GM18519 (cell line): Measurements from ENCODE around the gene HIPK4.
A peak's percentile ranks its signal among the peaks of the same experiment; 100 is the strongest.
"Not testable (repeated sequence)": the region's sequence is repeated elsewhere in the genome, so short reads cannot be mapped to it uniquely, and the experiment has no call there.

ENCODE experiments used
- ATAC-seq: cut with Tn5 transposase; IDR thresholded peaks from one replicate; pipeline ENCODE4 v1.9.1; 2021; ENCODE audit warnings: mild to moderate bottlenecking, moderate library complexity; ENCODE audit not compliant: unreplicated experiment, low FRiP score

Gene HIPK4, protein sequence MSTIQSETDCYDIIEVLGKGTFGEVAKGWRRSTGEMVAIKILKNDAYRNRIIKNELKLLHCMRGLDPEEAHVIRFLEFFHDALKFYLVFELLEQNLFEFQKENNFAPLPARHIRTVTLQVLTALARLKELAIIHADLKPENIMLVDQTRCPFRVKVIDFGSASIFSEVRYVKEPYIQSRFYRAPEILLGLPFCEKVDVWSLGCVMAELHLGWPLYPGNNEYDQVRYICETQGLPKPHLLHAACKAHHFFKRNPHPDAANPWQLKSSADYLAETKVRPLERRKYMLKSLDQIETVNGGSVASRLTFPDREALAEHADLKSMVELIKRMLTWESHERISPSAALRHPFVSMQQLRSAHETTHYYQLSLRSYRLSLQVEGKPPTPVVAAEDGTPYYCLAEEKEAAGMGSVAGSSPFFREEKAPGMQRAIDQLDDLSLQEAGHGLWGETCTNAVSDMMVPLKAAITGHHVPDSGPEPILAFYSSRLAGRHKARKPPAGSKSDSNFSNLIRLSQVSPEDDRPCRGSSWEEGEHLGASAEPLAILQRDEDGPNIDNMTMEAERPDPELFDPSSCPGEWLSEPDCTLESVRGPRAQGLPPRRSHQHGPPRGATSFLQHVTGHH

DNA sequence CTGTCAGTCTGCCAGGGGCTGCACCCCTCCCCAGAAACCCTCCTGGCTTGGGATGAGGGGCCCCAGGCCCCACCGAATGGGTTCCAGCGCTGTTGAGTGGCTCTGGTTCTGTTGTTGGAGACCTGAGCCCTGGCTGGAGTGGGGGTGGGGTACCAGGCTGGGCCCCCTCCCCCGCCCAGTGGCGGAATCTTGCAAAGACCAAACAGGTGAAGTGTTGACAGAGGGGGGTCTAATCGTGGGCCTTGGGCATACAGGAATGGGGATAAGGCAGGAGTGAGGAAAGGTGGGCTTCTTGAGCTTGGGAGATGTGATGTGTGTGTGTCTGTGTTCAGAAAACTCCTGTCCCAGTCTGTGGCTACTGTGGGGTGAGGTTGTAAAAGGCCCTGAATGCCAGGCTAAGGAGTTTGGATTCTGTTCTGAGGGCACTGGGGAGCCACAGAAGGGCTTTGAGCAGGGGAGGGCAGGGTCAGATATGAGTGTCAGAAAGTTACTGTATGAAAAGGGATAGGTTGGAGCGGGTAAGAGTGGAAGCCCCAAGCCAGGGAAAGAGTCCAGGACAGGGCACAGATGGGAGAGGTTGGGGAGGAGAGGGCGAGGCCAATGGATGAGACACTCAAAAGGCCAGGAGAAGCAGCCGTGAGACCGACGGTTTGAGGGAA, at the start of gene HIPK4:
TSS of gene HIPK4 (minus strand) at position 98 of the 659 bp plus-strand sequence. CDS start 279 bp downstream, outside the sequence.
- no peak for ATAC-seq

DNA sequence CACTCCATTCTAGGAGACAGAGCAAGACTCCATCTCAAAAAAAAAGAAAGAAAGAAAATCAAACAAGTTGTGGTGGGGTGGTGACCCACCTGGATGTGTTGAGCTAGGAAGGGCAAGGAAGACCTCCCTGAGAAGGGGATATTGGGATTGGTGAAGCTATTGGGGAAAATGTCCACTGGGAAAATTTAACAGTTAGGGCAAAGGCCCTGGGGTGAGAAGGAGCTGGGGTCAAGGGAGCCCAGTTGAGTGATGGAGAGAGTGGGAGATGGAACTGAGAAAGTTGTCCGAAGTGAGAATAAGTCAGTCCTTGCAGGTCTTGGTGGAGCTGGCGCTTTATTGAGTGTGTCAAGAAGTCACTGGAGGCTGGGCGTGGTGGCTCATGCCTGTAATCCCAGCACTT, 48.3 kb upstream of the HIPK4 start:
- no peak for ATAC-seq

DNA sequence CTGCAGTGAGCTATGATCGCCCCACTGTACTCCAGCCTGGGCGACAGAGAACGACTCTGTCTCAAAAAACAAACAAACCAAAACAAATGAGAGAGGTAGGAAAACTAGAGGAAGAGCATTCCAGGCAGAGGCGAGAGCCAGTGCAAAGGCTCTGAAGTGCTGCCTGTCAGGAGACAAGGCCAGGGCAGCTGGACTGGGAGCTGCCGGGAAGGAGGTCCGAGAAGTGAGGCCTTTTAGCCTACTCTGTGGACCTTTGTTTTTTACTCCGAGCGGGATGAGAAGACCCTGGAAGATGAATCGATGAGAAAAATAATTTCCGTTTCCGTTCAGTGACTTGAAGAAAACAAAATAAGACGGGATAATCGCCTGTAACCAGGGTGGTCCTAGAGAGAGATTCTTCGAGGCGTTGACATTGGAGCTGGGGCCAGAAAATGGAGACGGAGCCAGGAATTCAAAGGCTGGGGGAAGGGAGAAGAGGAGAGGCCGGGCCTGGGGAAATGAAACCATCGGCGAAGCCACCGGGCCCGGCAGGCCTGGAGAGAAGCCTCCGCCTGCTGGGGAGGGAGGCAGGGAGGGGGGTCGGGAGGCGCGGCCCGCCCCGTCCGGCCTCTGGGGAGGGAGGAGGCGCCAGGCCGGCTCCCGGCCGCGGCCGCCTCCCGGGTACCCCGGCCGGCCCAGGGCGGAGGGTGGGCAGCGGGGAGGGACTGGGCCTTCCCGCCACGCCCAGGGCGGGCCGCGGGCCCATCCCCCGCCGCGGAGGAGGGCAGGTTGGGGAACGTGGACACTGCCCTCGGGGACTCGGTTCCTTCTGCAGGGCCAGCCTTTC, 43.6 kb upstream of the HIPK4 start:
- ATAC-seq: no peak

DNA sequence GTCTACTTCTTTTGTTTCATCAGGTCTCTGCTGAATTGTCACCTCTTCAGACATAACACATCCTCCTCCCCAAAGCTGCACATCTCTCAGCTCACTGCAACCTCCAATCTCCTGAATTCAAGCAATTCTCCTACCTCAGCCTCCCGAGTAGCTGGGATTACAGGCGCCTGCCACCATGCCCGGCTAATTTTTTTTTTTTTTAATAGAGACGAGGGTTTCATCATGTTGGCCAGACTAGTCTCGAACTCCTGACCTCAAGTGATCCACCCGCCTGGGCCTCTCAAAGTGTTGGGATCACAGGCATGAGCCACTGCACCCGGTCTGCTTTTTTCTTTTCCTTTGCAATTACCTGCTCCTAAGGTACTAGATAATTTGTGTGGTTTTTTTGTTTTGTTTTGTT, 42.8 kb upstream of the HIPK4 start:
- ATAC-seq: not testable (repeated sequence)

DNA sequence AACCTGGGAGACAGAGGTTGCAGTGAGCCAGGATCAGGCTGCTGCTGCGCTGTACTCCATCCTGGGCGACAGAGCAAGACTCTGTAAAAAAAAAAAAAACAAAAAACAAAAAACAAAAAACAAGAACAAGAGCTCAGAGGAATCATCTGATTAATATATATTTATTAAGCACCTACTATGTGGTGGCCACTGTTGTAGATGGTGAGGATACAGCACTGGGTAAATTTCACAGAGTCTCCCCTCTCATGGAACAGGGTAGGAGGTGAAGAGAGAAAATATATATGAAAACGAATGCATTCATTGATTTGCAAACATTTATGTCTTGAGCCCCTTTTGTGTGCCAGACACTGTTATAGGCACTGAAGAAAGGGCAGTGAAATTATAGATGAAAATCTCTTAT, 41.7 kb upstream of the HIPK4 start:
- ATAC-seq: no peak

DNA sequence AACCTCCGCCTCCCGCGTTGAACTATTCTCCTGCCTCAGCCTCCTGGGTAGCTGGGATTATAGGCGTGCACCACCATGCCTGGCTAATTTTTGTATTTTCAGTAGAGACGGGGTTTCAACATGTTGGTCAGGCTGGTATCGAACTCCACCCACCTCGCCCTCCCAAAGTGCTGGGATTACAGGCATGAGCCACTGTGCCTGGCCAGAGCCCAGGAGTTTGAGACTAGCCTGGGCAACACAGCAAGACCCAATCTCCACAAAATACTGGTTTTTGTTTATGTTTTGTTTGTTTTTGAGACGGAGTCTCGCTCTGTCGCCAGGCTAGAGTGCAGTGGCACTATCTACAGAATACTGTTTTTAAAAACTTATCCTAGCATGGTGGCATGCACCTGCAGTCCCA, 40.3 kb upstream of the HIPK4 start:
- ATAC-seq: not testable (repeated sequence)

DNA sequence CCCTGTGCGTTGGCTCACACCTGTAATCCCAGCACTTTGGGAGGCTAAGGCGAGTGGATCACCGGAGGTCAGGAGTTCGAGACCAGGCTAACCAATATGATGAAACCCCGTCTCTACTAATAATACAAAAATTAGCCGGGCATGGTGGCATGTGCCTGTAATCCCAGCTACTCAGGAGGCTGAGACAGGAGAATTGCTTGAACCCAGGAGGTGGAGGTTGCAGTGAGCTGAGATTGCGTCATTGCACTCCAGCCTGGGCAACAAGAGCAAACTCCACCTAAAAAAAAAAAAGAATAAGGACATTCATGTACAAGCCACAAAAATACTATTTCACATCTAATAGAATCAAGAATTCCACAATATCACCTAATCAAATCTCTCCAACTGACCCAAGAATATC, 38.2 kb upstream of the HIPK4 start:
- ATAC-seq: not testable (repeated sequence)

DNA sequence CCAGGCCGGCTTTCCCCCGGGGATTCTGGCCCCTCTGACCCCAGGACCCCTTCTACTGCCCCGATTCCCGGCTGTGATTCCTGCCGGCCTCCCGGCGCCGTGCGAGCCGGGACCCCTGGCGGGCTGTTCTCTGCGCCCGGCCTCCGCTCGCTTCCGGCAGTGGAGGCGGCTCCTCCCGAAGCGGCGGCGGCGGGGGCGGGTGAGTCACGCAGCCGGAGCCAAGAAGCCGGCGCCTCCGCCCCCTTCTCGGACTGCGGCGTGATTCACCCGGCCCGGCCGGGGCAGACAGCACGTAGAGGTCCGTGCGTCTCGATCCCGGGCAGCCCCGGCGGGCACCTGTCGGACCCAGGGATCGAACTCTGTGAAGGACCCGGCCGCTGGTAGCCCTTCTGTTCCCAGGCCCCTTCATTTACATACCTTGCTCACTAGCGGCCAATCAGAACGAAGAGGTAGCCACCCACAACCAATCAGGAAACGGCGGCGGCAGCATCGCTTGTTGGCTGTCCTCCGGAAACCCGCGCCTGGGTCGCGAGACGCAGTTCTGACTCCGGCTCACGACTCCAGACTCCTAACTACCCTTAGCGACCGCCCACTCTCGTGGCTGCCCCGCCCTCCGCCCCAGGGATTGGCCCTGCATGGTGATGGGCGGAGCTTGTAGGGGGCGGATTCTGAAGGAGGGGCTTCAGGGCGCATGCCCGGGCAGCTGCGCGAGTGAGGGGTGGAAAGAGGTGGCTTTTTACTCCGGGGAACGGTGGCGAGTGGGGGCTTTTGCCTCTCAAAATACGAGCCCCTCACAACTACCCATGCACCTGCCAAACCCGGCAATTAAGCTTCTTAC, 35.7 kb upstream of the HIPK4 start, which contains the start of gene SERTAD1:
TSS of gene SERTAD1 (minus strand) at position 543 of the 838 bp plus-strand sequence. CDS start 2,446 bp downstream, outside the sequence.
- ATAC-seq: peak; percentile 64

DNA sequence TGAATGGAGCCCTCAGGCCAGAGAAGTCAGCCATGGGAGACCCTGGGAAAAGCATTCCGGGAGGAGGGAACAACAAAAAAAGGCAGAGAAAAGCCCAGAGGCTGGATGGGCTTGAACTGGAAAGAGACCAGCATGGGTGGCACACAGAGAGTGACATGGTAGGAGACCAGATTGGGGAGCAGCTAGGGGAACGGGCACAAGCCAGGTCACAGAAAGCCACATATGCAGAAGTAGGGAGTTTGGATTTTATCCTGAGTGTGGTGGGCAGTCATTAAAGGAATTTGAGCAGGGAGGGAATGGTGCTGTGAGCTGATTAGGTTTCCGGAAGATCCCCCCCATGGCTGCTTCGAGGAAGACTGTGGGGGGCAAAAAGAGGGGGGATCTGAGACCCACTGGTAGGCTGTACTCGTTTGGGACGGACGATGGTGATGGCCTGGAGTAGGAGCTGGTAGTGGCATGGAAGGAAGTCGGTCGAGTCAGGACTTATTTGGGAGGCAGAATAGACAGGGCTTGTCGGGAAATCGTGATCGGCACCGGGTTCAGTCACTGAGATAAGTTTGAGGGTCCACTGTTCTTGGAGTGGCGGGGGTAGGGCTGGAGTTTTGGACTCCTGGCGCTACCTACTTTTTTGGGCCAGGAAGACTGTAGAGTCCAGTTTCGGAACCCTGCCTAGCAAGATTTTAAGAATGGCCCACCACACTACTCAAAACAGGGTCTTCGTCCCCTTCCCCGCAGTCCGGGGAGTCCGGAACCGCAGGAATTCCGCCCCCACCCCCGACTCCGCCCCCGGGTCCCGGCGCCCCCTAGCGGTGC, 34.9 kb upstream of the HIPK4 start:
- no peak for ATAC-seq

DNA sequence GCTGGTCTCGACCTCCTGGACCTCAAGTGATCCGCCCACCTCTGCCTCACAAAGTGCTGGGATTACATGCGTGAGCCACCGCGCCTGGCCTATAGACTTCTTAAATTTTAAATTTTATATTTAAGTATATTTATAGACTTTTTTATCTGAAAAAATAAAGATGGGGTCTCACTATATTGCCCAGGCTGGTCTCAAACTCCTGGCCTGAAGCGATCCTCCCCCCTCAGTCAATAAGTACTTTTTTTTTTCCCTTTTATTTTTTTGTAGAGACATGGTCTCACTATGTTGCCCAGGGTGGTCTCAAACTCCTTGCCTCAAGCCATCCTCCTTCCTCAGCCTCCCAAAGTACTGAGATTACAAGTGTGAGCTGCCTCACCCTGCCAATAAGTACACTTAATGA, 34.0 kb upstream of the HIPK4 start:
- ATAC-seq: no peak

DNA sequence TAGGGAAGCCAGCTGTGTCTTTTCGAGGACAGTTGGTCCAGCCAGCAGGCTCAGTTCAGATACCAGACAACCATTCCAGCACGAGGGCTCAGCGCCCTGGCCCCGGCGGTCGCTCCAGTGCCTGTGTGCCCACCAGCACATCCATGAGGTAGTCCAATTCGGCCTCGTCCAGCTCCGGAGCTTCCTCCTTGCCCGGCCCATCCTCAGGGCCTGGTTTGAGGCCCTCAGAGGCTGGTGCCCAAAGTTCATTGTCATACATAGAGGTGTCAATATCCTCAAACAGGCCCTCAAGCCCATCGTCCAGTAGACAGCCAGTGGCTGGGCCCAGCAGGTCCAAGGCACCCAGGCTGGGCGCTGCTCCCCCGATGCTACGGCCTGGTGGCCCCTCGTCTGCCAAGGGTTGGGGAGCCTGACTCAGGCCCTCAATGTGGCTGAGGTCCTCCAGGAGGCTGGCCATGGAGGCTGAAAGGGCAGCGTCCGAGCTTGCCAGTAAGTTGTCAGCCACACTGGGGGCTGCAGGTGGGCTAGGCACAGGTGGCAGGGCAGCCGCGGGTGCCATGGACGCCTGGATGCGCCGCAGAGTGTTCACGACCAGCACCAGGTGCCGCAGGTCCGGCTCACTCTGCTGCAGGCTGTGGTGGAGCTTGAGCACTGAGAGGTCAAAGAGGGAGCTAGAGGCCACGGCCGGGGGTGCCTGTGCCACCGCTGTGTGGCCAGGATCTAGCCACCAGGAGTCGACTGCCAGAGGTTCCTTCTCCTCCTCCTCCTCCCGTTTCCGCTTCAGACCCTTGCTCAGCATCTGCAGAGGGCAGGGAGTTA, 33.0 kb upstream of the HIPK4 start:
- ATAC-seq: no peak

DNA sequence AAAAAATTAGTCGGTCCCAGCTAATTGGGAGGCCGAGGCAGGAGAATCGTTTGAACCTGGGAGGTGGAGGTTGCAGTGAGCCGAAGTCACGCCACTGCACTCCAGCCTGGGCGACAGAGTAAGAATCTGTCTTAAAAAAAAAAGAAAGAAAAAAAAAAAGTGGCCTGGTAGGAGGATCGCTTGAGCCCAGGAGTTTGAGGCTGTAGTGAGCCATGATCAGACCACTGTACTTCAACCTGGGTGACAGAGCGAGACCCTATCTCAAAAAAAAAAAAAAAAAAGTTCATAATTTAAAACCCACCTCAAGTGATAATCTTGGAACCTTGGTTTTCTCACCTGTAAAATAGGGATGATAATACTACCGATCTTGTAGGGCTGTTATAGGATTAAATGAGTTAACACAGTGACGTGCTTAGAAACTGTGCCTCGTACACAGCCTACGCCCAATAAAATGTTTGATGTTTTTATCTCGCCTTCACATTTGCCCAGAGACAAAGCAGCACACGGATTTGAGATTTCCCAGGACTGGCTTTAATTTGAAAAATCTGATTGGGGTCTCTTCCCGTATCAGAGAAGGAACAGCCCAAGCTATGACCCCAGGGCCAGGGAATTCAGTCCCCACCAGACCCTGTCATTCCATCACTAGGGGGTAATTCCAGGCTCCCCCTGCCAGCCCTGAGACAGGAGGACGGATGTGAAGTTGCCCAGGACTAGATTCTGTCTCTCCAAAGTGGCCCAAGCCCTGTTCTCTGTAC, 32.2 kb upstream of the HIPK4 start:
- no peak for ATAC-seq

DNA sequence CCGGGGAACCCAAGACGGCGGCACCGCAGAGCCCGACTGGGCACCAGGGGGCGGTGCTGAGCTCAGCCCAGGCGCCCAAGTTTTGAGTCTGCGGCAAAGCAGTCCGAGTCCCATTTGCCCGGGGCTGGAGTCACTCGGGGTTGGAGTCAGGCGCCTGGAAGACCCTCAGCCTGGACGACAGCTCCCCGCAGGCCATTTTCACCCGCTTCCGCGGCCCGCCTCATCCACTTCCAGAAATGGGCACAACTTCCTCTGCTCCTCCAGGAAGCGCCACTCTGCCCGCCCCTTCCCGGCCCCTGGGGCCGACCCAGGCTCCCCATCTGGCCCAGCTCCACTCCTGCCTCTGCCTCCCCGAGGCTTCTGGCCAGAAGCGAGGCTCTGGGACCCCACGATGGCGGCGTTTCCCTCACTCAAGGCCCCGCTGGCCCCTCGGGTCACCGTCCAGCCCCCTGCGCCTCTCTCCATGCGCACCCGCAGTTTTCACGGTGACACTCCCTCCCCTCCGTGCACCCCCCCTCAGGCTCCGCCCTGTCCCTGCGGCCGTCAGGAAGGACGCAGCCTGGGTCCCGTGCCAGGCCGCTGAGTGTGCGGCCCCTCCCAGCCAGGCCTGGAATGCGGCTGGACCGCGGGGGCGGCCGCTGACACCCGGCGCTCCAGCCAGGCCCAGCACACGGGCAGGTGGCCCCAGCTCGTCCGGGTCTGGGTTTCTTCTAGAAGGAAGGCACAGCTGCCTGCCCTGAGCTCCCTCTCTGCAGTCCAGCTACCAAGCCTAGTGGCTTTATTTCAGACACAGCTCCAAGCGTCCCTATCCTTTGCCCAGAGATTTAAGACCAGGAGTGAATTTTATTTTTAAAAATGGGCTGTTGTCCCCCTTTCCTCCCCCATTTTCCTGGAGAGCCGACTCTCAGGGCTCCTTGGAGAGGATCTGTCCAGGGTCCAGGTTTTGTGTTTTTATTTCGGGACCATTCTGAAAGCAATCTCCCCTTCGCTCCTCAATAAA, 31.1 kb upstream of the HIPK4 start:
- no peak for ATAC-seq

DNA sequence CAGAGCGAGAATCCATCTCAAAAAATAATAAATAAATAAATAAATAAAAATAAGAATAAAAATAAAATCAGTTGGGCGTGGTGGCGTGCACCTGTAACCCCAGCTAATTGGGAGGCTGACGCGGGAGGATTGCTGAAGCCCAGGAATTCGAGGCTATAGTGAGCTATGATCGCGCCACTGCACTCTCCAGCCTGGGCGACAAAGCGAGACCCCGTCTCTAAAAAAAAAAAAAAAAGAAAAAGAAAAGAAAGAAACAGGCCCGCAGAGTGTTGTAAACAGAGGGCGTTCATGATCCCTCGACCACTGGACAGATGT, 30.4 kb upstream of the HIPK4 start:
- ATAC-seq: no peak

DNA sequence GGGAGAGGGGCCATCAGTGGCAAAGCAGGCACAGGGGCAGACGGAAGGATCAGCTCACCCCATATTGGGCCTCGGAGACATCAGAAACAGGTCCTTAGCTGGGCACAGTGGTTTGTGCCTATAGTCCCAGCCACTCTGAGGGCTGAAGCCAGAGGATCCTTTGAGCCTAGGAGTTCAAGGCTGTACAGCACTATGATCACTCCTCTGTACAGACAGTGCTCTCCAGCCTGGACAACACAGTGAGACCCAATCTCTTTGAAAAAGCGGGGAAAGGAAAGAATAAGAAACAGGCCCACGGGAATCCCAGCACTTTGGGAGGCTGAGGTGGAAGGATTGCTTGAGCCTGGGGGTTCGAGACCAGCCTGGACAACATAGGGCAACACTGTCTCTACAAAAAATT, 29.8 kb upstream of the HIPK4 start:
- ATAC-seq: no peak

DNA sequence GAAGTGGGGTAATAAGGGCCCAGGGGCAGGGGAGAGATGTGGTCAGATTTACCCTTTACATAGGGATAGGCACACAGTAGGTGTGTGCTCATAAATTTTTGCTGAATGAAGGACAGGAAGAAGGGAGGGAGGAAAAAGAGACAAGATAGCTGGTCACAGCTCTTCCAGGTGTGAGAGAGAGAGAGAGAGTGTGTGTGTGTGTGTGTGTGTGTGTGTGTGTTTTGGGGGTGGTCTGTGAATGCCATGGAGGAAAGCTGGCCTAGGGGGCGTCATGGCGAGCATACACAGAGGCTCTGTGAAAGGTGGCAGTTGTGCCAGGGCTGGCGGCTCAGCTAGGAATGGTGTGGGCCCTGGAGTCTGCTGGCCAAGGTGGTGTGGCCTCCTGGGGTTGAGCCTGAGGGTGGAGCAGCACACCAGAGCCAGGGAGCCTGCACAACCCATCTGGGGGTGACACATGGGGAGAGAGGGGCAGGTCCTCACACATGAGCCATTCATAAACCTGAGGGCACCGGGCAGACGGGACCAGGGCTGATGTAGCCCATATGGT, 29.2 kb upstream of the HIPK4 start:
- no peak for ATAC-seq
